Fibroblast of lung (primary cell): ENCODE results near the gene EPS8L3. TPM values are rescaled to one million over a fixed set of nuclear protein-coding genes. Genes with fewer than 3 reads are reported as not detected.

Source experiments
- DNase-seq, 2 donors: peaks; one replicate each; pipeline versions ENCODE4 v3.0.0 to v3.0.0-alpha.2; 2010; ENCODE audit warnings: low read depth in 2 of 2
- H2AFZ ChIP-seq: 2 replicates; pipeline ENCODE4 v1.5.1; 2012; ENCODE audit warnings: low read length, control low read depth, inconsistent platforms
- H3K27ac ChIP-seq: 2 replicates; pipeline ENCODE4 v1.5.1; 2011; ENCODE audit warnings: low read length, control low read depth; ENCODE audit not compliant: insufficient read depth
- H3K27me3 ChIP-seq: 2 replicates; pipeline ENCODE4 v1.5.1; 2011; ENCODE audit warnings: mild to moderate bottlenecking, low read length; ENCODE audit not compliant: control insufficient read depth, insufficient read depth
- H3K36me3 ChIP-seq: 2 replicates; pipeline ENCODE4 v1.5.1; 2011; ENCODE audit warnings: low read length; ENCODE audit not compliant: control insufficient read depth, insufficient read depth
- H3K4me1 ChIP-seq: 2 replicates; pipeline ENCODE4 v1.5.1; 2011; ENCODE audit warnings: low read length; ENCODE audit not compliant: control insufficient read depth, insufficient read depth; ENCODE audit errors: extremely low read depth
- H3K4me2 ChIP-seq: 2 replicates; pipeline ENCODE4 v1.5.1; 2011; ENCODE audit warnings: low read length, control low read depth; ENCODE audit not compliant: insufficient read depth; ENCODE audit errors: extremely low read depth
- H3K4me3 ChIP-seq, 4 experiments: fragments of 200-600 bp in 1 of 4; sonication (generic) in 1 of 4; replicated peaks in 1 of 4; 2 replicates each; pipeline ENCODE4 v1.5.1; 2011 to 2016; ENCODE audit warnings: low read length in 4 of 4, low read depth in 3 of 4, mild to moderate bottlenecking in 3 of 4, control low read depth in 2 of 4, inconsistent platforms in 1 of 4, mixed read lengths in 1 of 4; ENCODE audit not compliant: insufficient read depth in 1 of 4; ENCODE audit errors: control extremely low read depth in 1 of 4
- H3K79me2 ChIP-seq: 2 replicates; pipeline ENCODE4 v1.5.1; 2012; ENCODE audit warnings: mild to moderate bottlenecking, low read length, inconsistent platforms; ENCODE audit not compliant: control insufficient read depth, insufficient read depth
- H3K9ac ChIP-seq: 2 replicates; pipeline ENCODE4 v1.5.1; 2011; ENCODE audit warnings: mild to moderate bottlenecking, low read length, control low read depth; ENCODE audit not compliant: insufficient read depth
- H3K9me3 ChIP-seq: 2 replicates; pipeline ENCODE4 v1.5.1; 2012; ENCODE audit warnings: low read depth, low read length; ENCODE audit not compliant: control insufficient read depth, insufficient read depth
- H4K20me1 ChIP-seq: 2 replicates; pipeline ENCODE4 v1.5.1; 2011; ENCODE audit warnings: low read length; ENCODE audit not compliant: control insufficient read depth, insufficient read depth; ENCODE audit errors: extremely low read depth
- CTCF ChIP-seq, 2 donors: IDR thresholded peaks in 1 of 2; conservative IDR thresholded peaks in 1 of 2; 1 replicate in 1 of 2; 2 replicates in 1 of 2; pipeline ENCODE4 v1.5.1; 2011 to 2012; ENCODE audit warnings: low read length in 2 of 2, control low read depth in 1 of 2, inconsistent platforms in 1 of 2, low read depth in 1 of 2, mild to moderate bottlenecking in 1 of 2
- EZH2 ChIP-seq: IDR thresholded peaks from 2 replicates; pipeline ENCODE4 v1.5.1; 2012; ENCODE audit warnings: low read length, control low read depth, mild to moderate bottlenecking; ENCODE audit errors: missing control alignments
- polyA plus RNA-seq, 2 donors: library from polyadenylated mRNA; depleted of rRNA in 1 of 2; stranded (reverse) in 1 of 2; unstranded in 1 of 2; fragments of >200 nt; gene quantifications; 2 replicates each; pipeline ENCODE4 v1.2.1, GENCODE V29; 2011 to 2012; ENCODE audit warnings: missing spikeins in 1 of 2
- total RNA-seq: library from RNA; depleted of rRNA; stranded (reverse); fragments of >200 nt; gene quantifications from 2 replicates; pipeline ENCODE4 v1.2.1, GENCODE V29; 2014

The EPS8L3 gene
- total and polyA plus RNA-seq, 2 donors (not counting 1 experiment from before 2014, with no cell fraction given) = not detected

GRCh38 chr1:109726007-109726406 lies 37.7 kb downstream of the EPS8L3 start:
- Histone ChIP-seq H3K27me3 (peaks cover 3% of the 10 kb centered on the region), H3K4me1 (no peaks in the 10 kb centered on the region)
- TF ChIP-seq EZH2 (no peak), CTCF (conservative IDR thresholded peaks at IDR 0.05 in 1 of 2, IDR thresholded peaks at IDR 0.05 in 1 of 2; ENCODE audit: low read depth in 1 of 2, low read length in 2 of 2) (no peak)

GRCh38 chr1:109725510-109725909 lies 38.2 kb downstream of the EPS8L3 start:
- H3K4me3 ChIP-seq = no peak overlapping the region
- DNase-seq = no peak
- TF ChIP-seq CTCF (conservative IDR thresholded peaks at IDR 0.05 in 1 of 2, IDR thresholded peaks at IDR 0.05 in 1 of 2; ENCODE audit: low read depth in 1 of 2, low read length in 2 of 2) (no peak), EZH2 (no peak)
- no peaks in the 10 kb centered on the region for H3K79me2 ChIP-seq
- H3K9me3 ChIP-seq = no peaks in the 10 kb centered on the region
- H3K4me2 ChIP-seq = no peak overlapping the region
- no peaks in the 10 kb centered on the region for H4K20me1 ChIP-seq
- peaks cover 3% of the 10 kb centered on the region for H3K27me3 ChIP-seq
- no peaks in the 10 kb centered on the region for H3K4me1 ChIP-seq
- no peak overlapping the region for H3K9ac ChIP-seq
- no peak overlapping the region for H2AFZ ChIP-seq
- no peaks in the 10 kb centered on the region for H3K36me3 ChIP-seq
- no peak overlapping the region for H3K27ac ChIP-seq

More at GRCh38 chr1:109726007-109726406, 37.7 kb downstream of the EPS8L3 start:
- no peak overlapping the region for H3K4me2 ChIP-seq
- H3K79me2 ChIP-seq = no peaks in the 10 kb centered on the region
- H4K20me1 ChIP-seq = no peaks in the 10 kb centered on the region
- no peak overlapping the region for H2AFZ ChIP-seq
- H3K4me3 ChIP-seq = no peak overlapping the region
- DNase-seq = no peak
- H3K9ac ChIP-seq = no peak overlapping the region
- no peak overlapping the region for H3K27ac ChIP-seq
- H3K9me3 ChIP-seq = no peaks in the 10 kb centered on the region
- H3K36me3 ChIP-seq = no peaks in the 10 kb centered on the region

GRCh38 chr1:109724933-109725332 lies 38.8 kb downstream of the EPS8L3 start:
- no peaks in the 10 kb centered on the region for H3K4me1 ChIP-seq
- no peak overlapping the region for H3K4me2 ChIP-seq
- H3K9me3 ChIP-seq = no peaks in the 10 kb centered on the region
- no peaks in the 10 kb centered on the region for H3K36me3 ChIP-seq
- no peak for DNase-seq
- H3K9ac ChIP-seq = no peak overlapping the region
- H3K79me2 ChIP-seq = no peaks in the 10 kb centered on the region
- peaks cover 3% of the 10 kb centered on the region for H3K27me3 ChIP-seq
- no peaks in the 10 kb centered on the region for H4K20me1 ChIP-seq
- H3K27ac ChIP-seq = no peak overlapping the region
- H2AFZ ChIP-seq = no peak overlapping the region
- H3K4me3 ChIP-seq = no peak overlapping the region
- TF ChIP-seq EZH2 = no peak
- TF ChIP-seq CTCF (conservative IDR thresholded peaks at IDR 0.05 in 1 of 2, IDR thresholded peaks at IDR 0.05 in 1 of 2; ENCODE audit: low read depth in 1 of 2, low read length in 2 of 2) = no peak
